Gastroesophageal sphincter (tissue), 3 donors: ENCODE results near the gene CATSPERZ.

ENCODE experiments used
- CTCF ChIP-seq, 4 experiments: fragments of 200-600 bp in 2 of 4; fragments of 450-650 bp in 2 of 4; sonication (generic) in 1 of 4; IDR thresholded peaks; one replicate each; pipeline ENCODE4 v1.5.1; 2017 to 2019; ENCODE audit warnings: antibody characterized with exemption in 4 of 4, mild to moderate bottlenecking in 2 of 4, moderate library complexity in 2 of 4
- EP300 ChIP-seq: sonication (generic); formaldehyde crosslinking; IDR thresholded peaks from one replicate; pipeline ENCODE4 v1.6.1; 2017; ENCODE audit warnings: antibody characterized with exemption, mild to moderate bottlenecking
- POLR2A ChIP-seq, 2 donors: fragments of 450-650 bp; IDR thresholded peaks; one replicate each; pipeline ENCODE4 v1.6.1; 2017; ENCODE audit warnings: antibody characterized with exemption in 2 of 2, mild to moderate bottlenecking in 2 of 2, moderate library complexity in 1 of 2
- POLR2AphosphoS5 ChIP-seq: sonication (generic); formaldehyde crosslinking; IDR thresholded peaks from one replicate; pipeline ENCODE4 v1.6.1; 2017; ENCODE audit warnings: antibody characterized with exemption

GRCh38 chr11:64297699-64298358 lies 2.3 kb upstream of the CATSPERZ start:
- TF ChIP-seq CTCF (IDR thresholded peaks at IDR 0.05) (no peak), POLR2AphosphoS5 (no peak), POLR2A (IDR thresholded peaks at IDR 0.05) (no peak), EP300 (no peak)
